NCI-H226 (cell line): ENCODE results near the gene TTC7B.

Experiments used
- DNase-seq: peaks from one replicate; pipeline ENCODE4 v3.0.0-alpha.2; 2015

TTC7B gene

GRCh38 chr14:90767899-90768298 is 48.3 kb downstream of the TTC7B start:
- DNase-seq, result no peak

GRCh38 chr14:90760591-90761316 is 55.5 kb downstream of the TTC7B start:
- DNase-seq, result peak; percentile 18

GRCh38 chr14:90760078-90760444 is 56.2 kb downstream of the TTC7B start:
- DNase-seq, result no peak

- no peak for DNase-seq
These were observed 56.7 kb downstream of the TTC7B start for GRCh38 chr14:90759370-90760077.

- DNase-seq, result no peak
These were observed 57.3 kb downstream of the TTC7B start for GRCh38 chr14:90758959-90759358.

- peak; percentile 72 for DNase-seq
These were observed 58.0 kb downstream of the TTC7B start for GRCh38 chr14:90758028-90758889.

GRCh38 chr14:90757452-90757851 is 58.8 kb downstream of the TTC7B start:
- DNase-seq, result no peak

GRCh38 chr14:90756755-90757345 is 59.4 kb downstream of the TTC7B start:
- no peak for DNase-seq

- DNase-seq, result no peak
These were observed 60.4 kb downstream of the TTC7B start for GRCh38 chr14:90755661-90756304.

- no peak for DNase-seq
These were observed 62.7 kb downstream of the TTC7B start for GRCh38 chr14:90753456-90754005.

- DNase-seq, result no peak
These were observed 65.5 kb downstream of the TTC7B start for GRCh38 chr14:90750701-90751100.

GRCh38 chr14:90750191-90750590 is 66.0 kb downstream of the TTC7B start:
- no peak for DNase-seq

- DNase-seq, result no peak
These were observed 68.3 kb downstream of the TTC7B start for GRCh38 chr14:90747909-90748308.

GRCh38 chr14:90743826-90744225 is 72.4 kb downstream of the TTC7B start:
- no peak for DNase-seq

- DNase-seq, result no peak
These were observed 72.8 kb downstream of the TTC7B start for GRCh38 chr14:90743425-90743824.

- no peak for DNase-seq
These were observed 73.5 kb downstream of the TTC7B start for GRCh38 chr14:90742729-90743128.

GRCh38 chr14:90742252-90742651 is 74.0 kb downstream of the TTC7B start:
- no peak for DNase-seq

GRCh38 chr14:90741682-90741946 is 74.6 kb downstream of the TTC7B start:
- DNase-seq, result no peak

GRCh38 chr14:90740946-90741681 is 75.1 kb downstream of the TTC7B start:
- DNase-seq, result no peak

- no peak for DNase-seq
These were observed 76.1 kb downstream of the TTC7B start for GRCh38 chr14:90740081-90740480.

GRCh38 chr14:90739318-90740068 is 76.7 kb downstream of the TTC7B start:
- no peak for DNase-seq
